Measurements from ENCODE around the gene PRIMPOL.

DNA sequence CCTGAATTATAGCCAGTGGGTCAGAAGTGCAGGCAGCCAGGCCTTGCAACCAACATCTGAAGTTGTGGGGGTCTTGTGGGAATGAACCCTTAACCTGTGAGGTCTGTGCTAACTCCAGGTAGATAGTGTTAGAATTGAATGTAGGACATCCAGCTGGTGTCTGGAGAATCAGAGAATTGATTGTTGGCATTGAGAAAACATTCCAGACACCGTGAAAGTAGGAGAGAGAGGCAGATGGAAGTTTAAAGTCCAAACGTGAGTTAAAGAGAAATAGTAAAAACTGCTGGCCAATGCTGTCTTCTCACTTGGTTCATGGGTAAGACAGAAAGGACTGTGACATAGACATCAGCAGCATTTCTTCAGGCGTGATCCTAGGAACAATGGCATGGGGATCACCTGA, 28.0 kb upstream of the PRIMPOL start:
- TF ChIP-seq PAX5 (IDR thresholded peaks at IDR 0.05; ENCODE audit: insufficient read depth, low read length, severe bottlenecking) (no peak), TAF1 (IDR thresholded peaks at IDR 0.05; ENCODE audit: low read depth, low read length) (no peak), POLR2A (IDR thresholded peaks at IDR 0.05; ENCODE audit: low read depth, low read length) (no peak), POLR2AphosphoS5 (IDR thresholded peaks at IDR 0.05; ENCODE audit: low read depth, low read length) (no peak)
